22Rv1 (cell line): ENCODE measurements around the gene RARRES1.

Source experiments
- H3K27ac ChIP-seq: fragments of 450-650 bp; 2 replicates; pipeline ENCODE4 v1.5.1; 2017
- CTCF ChIP-seq: fragments of 450-650 bp; IDR thresholded peaks from 2 replicates; pipeline ENCODE4 v1.5.1; 2017; ENCODE audit warnings: mild to moderate bottlenecking
- ZFX ChIP-seq: fragments of 450-650 bp; IDR thresholded peaks from 2 replicates; pipeline ENCODE4 v1.6.1; 2017; ENCODE audit warnings: antibody characterized with exemption, borderline replicate concordance

The RARRES1 gene

DNA sequence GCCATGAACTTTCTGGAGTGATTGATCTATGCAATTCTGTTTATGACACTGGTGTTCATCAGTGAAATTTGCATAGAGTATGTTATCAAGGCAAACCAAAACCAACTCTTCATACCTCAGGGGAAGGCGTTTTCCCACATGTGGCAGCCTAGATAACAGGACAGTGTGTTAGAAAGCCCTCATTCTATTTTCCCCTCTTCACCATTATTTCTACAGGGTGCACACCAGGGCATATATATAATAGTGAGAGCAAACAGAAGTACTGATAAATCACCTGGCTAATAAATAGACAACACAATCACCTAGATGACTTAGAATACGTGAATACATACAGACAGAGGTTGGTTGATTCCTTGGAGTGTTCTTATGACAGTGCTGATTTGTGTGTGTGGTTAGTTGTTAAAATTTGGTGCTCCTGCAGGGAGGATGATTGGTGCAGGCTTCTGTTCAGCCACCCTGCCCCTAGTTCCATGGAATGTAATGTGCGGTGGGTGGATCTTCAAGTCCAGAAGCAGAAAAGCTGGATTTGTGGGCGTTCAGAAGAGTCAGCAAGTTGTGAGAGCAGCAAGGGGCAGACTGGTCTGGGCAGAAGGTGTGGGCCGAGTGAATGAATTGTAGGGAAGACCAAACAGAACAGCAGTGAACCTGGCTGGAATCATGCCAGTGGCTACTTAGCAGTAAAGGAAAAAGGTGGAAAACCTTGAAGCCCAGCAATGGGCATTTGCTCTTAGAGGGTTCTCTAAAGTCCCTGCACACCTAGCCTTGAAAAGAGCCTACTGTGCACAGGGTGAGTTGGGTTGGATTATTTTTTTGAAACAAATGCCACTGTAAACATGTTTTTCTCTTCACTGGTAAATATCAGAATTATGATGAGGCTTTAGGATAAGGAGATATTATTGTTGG is 11.7 kb upstream of the RARRES1 start:
- no peak for TF ChIP-seq CTCF
- TF ChIP-seq ZFX, result no peak
- H3K27ac ChIP-seq, result no peak overlapping the region

DNA sequence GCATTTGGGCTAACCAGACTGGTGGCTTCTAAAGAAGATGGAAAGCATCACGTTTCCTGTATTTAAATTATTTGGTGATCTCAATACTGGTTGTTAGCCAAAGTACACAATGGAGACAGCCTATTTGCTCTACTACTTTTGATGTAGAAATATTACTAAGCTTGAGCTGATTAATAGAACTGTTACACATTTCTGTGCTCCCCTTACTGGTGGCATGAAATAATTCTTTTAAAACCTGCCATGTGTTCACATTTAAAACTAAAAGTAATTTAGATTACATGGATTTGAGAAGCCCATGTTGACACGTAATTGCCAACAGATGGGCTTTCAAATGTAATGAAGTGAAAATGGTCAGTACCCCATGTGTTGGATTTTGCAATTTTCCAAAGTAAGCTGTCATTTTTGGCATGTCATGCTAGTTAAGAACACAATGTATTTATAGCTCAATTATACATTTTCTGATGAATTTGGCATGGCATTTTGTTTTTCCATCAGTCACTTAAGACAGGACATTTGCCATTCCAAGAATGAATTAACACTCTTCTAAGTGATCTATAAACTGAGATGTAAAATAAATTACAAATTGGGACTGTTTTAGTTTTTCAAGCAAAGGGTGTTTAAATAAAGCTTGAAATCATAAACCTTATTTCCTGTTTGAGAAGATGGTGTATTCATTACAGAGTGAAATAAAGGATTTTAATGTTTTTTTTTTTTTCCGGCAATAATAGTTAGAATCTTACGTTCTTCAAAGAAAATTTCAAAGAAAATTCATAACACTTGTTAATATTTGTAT is 10.8 kb upstream of the RARRES1 start:
- TF ChIP-seq ZFX (no peak), CTCF (no peak)
- H3K27ac ChIP-seq, result peak overlapping the region; percentile 20; the same call in 1 of the 2 replicates

DNA sequence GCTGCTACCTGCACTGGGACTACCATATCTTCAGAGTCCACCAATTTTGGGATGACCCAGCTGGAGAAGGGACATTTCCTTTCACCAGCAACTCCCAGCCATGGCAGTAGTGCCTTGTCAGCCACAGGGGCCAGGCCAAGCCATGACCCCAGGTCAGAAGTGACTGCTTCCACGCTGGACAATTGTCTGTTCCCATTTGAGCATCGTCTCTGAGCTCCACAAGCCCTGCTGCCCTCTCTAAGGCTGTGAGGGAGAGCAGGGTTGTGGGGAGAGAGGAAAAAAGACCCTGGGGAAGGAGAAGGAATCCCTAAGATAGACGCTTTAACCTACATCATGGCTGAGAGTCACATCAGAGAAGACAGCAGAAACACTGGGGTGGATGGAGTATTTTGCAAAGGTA is 7.4 kb upstream of the RARRES1 start:
- TF ChIP-seq ZFX (no peak), CTCF (no peak)
- no peak overlapping the region for H3K27ac ChIP-seq

DNA sequence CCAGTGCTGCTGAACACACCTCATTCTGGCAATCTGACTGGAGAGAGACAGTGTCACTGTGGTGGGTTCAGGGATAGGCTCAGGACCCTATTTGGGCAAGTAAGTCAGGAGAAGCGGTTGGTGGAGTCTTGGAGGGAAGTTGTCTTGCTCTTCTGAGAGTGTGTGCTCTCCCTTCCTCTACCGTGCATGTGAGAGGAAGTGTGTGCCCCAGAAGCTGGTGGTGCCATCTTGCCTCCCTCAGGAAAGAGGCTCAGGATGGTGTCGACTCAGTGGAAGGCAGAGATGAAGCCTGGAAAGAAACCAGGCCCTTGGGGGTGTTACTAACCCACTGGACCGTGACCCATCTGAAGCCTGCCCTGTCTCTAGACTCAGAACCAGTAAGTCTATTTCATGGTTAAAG is 6.8 kb upstream of the RARRES1 start:
- TF ChIP-seq ZFX (no peak), CTCF (no peak)
- H3K27ac ChIP-seq, result no peak overlapping the region

DNA sequence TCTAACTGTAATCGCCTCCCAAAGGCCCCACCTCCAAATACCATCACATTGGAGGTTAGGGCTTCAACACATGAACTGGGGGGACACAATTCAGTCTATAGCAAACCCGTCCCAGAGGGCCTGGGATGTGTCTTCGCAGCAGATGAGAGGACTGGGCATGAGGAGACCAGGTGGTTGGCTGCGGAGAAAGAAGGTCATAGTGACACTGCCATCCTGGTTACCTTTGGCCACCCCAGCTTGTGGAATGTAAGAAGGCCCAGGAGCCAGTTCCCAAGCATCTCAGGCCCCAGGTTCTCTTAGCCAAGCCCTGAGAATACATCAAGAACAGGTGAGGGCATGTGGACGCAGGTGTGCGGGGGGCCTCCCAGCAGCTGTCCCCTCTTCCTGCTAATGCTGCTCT is 6.4 kb upstream of the RARRES1 start:
- no peak overlapping the region for H3K27ac ChIP-seq
- TF ChIP-seq ZFX, result no peak
- no peak for TF ChIP-seq CTCF

DNA sequence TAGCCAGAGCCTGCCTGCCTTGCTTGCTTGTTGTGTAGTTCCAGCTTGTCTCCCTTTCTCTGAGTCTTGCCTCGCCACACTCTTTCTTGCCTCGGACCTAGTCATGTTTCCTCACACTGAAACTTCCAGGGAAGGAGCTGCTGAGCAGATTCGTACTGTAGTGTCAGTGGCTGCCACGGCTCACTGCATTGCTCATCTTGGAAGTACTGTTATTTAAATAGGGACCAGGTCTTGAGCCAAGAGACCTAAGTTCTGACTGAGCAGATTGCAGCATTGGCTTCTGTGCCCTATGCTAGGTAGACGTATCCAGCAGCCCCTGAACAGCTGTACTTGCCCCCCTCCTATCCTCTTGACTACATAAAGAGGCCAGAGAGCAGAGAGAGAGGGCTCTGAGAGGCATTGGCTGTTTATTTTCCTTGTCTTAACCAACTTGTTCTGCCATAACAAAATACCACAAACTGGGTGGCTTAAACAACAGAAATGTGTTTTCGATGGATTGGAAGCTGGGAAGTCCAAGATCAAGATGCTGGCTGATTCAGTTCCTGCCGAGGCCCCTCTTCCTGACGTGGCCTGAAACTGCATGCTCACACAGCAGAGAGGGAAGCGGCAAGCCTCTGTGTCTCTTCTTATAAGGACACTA is 5.8 kb upstream of the RARRES1 start:
- H3K27ac ChIP-seq, result no peak overlapping the region
- TF ChIP-seq CTCF, result no peak
- no peak for TF ChIP-seq ZFX
